GM21381 (cell line): ENCODE data around the gene AVEN.

Experiments used
- ATAC-seq: cut with Tn5 transposase; IDR thresholded peaks from one replicate; pipeline ENCODE4 v1.9.1; 2021; ENCODE audit warnings: mild to moderate bottlenecking, moderate library complexity; ENCODE audit not compliant: unreplicated experiment

The AVEN gene

DNA sequence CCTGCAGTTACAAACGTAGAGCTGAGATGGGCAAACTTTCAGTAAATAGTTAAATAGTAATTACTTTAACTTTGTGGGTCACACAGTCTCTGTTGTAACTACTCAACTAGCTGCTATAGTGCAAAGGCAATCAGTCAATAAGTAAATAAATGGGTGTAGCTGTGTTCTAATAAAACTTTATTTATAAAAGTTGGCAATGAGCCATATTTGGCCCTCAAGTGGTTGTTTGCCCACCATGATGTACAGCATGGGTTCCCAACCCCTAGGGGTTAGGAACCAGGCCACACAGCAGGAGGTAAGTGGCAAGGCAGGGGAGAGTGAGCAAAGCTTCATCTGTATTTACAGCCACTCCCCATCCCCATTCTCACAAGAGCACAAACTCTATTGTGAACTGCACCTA is 115.6 kb downstream of the AVEN start:
- no peak for ATAC-seq

DNA sequence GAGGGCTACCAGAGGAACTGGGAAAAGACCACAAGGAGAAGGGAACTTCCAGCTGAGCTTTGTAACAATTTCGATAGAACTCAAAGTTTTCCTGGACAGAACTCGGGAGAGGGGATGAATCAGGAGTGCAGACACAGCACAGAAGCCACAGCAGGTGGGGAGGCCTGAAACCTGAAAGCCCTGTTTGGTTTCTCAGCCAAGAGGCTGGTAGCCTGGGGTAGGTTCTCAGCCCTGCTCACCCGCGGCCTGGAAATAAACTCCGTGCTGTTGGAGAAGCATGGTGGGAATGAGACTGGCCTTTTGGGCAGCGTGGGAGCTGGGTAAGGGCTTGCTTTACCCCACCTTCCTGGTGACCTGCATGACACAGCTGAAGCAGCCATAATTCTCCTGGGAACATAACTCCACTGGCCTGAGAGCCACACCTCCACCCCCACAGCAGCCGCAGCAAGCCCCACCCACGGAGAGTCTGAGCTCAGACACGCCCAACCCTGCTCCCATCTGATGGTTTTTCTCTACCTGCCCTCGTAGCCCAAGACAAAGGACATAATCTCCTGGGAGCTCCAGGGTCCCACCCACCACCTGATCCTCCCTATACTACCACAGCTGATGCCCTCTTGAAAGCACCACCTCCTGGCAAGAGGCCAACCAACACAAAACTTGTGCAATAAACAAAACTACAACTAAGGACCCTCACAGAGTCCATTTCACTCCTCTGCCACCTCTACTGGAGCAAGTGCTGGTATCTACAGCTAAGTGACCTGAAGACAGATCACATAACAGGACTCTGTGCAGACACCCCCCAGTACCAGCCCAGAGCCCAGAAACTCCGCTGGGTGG is 123.2 kb downstream of the AVEN start:
- ATAC-seq = no peak

DNA sequence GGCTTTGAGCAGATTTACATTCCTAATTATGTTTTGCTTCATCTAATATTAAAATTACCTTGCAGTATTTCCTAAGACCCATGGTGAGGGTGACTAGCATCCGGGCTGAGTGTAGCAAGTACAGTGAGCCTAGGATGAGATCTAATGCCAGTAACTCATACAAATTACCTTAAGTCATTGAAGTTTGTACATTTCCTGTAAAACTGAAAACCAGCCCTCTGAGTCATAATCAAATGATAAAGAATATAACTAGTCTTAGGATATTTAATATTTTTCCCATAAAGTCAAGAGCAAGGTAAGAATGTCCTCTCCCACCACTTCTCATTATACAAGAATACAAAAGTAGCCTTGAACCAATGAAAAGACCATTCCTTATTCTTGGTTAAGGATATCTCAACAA is 125.5 kb downstream of the AVEN start:
- no peak for ATAC-seq

GRCh38 chr15:33912326-33912725 is 126.7 kb downstream of the AVEN start:
- no peak for ATAC-seq

DNA sequence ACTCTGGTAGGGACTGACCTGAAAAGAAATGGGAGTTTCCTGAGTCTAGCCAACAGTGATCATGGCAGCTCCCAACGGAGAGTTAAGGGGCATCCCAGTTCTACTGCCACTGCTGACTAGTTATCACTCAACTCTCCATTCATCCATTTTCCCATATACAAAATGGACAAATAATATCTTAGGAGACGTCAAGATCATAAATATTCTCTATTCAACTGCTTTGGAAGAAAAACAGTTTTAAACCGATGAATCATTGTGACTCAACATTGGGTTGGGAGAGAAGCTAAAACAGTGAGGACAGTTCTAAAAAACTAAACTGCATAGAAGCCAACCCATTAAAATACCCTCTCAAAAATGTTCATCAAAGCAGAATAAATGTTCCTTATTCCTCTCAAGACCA is 128.3 kb downstream of the AVEN start:
- no peak for ATAC-seq

DNA sequence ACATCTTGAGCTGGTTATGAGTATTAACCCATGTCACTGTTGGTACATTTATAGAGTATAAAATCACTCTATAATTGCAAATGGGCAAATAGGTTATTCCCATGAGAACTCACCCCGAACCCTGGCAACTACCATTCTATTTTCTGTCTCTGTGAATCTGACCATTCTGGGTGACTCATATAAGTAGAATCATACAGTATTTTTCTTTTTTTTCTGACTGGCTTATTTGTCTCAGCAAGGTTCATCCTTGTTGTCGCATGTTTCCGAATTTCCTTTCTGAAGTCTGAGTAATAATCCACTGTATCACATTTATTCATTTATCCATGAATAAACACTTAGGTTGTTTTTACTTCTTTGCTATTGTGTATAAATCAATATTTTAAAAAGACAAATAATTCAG is 130.6 kb downstream of the AVEN start:
- ATAC-seq = no peak

- ATAC-seq = no peak
These were observed 131.7 kb downstream of the AVEN start for GRCh38 chr15:33907326-33907725.

DNA sequence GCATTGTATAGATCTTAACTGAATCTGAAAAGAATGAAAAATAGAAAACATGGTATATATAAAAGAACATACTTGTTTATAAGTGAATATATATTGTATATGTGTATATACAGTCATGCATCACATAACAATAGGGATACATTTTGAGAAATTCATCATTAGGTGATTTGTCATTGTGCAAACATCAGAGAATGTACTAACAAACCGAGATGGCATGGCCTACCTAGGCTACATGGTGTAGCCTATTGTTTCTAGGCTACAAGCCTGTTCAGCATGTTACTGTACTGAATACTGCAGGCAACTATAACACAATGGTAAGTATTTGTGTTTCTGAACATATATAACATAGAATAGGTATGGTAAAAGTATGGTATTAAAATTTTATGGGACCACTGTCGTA is 135.3 kb downstream of the AVEN start:
- no peak for ATAC-seq

GRCh38 chr15:33902043-33902442 is 137.0 kb downstream of the AVEN start:
- no peak for ATAC-seq

- peak; percentile 60 for ATAC-seq
These were observed 144.8 kb downstream of the AVEN start for GRCh38 chr15:33894193-33894592.

- ATAC-seq = no peak
These were observed 150.8 kb downstream of the AVEN start for GRCh38 chr15:33888176-33888575.

DNA sequence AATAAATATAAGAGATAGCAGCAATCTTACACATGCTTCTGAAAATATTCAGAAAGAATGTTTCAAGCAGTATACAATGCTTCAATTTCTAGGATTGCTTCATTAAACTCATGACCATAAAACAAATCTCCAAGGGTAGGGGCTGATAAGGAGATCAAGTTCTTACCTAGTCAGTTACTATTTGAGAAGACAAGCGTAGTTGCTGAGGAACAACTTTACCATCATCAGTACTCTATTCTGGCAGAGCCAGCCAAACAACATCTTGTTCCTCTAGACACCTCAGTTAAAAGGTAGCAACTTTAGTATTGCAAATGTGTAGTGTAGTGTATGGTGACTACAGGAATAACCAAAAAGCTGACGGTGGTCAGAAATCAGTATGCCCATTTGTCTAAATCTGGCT is 156.1 kb downstream of the AVEN start:
- ATAC-seq = no peak

DNA sequence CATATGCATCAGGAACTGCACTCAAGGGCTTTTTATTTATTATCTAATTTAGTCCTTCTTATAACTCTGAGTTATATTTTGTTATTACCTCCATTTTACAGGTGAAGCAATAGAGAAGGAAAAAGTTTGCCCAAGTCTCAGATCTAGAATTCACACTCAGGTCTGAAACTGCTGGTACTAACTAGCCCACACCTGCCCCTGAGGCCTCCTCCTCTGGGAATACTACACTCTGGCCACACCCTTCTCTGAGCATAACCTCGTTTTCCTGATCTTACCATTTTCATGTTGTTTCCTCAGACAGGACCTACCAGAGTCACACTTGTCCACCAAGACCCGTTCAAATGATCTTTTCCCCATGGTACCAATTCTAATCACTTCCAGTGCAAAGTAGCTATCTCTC is 164.8 kb downstream of the AVEN start:
- ATAC-seq = no peak

- no peak for ATAC-seq
These were observed 166.4 kb downstream of the AVEN start for GRCh38 chr15:33872416-33873106.

DNA sequence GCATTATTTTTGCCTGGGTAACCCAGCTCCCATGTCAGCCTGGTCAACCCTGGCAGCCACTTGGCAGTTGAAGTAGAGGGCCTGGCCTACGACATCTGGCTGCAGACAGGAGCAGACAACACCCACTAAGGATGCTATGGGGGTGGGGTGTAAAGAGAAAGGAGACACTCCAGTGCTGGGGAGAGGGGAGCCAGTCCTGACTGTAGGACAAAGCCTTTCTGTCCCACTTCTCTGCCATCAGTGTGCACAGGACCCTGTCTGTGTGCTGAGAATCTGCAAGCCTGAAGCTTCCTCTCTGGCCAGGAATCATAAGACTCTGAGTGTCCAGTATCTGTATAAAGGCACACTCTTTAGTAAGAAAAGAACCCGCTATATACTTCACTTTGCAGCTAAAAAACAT is 167.0 kb downstream of the AVEN start:
- no peak for ATAC-seq

GRCh38 chr15:33866101-33866737 is 172.8 kb downstream of the AVEN start:
- no peak for ATAC-seq

- ATAC-seq = no peak
These were observed 173.6 kb downstream of the AVEN start for GRCh38 chr15:33865416-33865815.

- no peak for ATAC-seq
These were observed 174.5 kb downstream of the AVEN start for GRCh38 chr15:33864360-33865075.

DNA sequence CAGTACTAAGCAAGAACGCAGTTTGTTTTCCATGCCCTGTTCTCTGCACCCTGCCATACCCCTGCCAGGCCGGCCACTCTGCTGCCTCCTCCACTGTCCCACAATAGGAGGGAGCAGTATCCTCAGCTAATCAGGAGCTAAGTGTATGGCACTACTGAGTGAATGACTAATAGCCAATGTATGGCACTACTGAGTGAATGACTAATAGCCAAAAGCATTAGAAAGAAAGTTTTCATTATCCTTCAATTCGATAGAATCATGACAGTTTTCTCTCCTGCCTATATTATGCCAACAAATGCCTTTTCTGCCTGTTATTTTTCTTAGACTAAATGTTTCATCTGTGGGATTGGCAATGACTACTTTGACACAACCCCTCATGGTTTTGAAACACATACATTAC is 178.2 kb downstream of the AVEN start:
- ATAC-seq = no peak

GRCh38 chr15:33859992-33860545 is 178.9 kb downstream of the AVEN start:
- ATAC-seq = no peak

GRCh38 chr15:33858836-33859235 is 180.2 kb downstream of the AVEN start:
- ATAC-seq = no peak
